ENCODE data around the gene FRAS1. TPM values are rescaled to one million over a fixed set of nuclear protein-coding genes. Genes with fewer than 3 reads are reported as not detected.
A peak's percentile ranks its signal among the peaks of the same experiment; 100 is the strongest.

The FRAS1 gene
- total and polyA plus RNA-seq, 9 of the 15 experiments (the other 6 are each of a cell fraction or from before 2014, with no cell fraction given) = under 0.01 to 0.11 (median 0.04) TPM; not detected in 2

DNA sequence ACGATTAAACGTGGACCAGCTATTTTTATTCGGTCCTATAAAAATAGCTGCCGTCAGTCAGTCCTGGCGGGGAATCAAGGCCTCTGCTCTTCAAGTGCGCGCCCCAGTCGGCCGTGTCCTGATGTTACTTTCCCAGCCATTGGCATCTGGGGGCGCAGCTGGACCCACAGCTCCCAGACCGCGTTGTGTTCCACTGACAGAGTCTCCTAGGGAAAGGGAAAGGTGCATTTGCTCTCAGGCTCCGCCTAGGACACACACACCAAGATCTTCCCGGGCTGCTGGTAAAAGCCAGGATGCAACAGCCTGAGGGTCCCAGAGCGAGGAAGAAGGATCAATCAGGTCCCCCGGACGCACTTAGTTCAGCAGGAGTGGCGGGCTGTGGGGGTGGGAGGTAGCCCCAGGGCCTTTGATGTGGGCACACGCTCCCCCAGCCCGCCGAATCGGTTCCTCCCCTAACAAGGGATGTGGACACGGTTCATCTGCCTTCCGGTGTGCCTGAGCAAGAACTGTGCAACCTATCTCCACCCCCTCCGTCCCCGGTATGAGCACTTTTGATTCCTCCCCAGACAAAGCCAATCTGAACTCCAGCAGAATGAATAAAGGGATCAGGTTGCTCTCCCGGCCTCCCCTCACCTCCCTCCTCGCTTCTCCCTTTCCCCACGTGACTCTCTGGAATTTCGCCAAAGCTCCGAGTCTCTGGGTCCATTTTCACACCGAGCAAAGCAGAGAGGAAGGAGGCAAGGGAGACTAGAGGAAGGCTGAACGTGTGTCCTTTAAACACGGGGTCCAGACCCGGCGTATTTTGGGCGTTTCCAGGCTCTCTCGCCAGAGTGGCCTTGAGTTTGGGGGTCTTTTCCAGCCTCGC is 626 bp upstream of the FRAS1 start:
- DNase-seq (ENCODE audit: extremely low read depth in 1 of 4, low spot score in 3 of 4) (peak; percentile 10 to 28 (median 16)), ATAC-seq (peak; percentile 39), FAIRE-seq (no peak)
- WGBS (ENCODE audit: insufficient coverage, low coverage, missing lambda C conversion rate) = 10% methylated on average over 36 of the region's 39 CpGs
- intact Hi-C loops (cut with micrococcal nuclease) (loop anchor here (5.0 kb wide), 1 partner anchor 116 kb away; no protein-coding TSS in a partner anchor), in situ Hi-C loops (cut with MboI) (no loop called here)
- ChIA-PET POLR2A (interaction anchor here (0.7 kb wide), 1 partner anchor 11 kb away, joined by 4 read pairs; no protein-coding TSS in a partner anchor), CTCF (ENCODE audit: low intra/inter-chr PET ratio) (no interaction called here)
- H3K27me3 ChIP-seq (ENCODE audit: control insufficient read depth in 2 of 2, insufficient read depth in 2 of 2, low read length in 2 of 2) = peaks cover 35 to 41% of the 10 kb centered on the region in 2 experiments
- no peak overlapping the region for H3K9ac ChIP-seq (ENCODE audit: insufficient read depth in 1 of 2, low read depth in 2 of 2, low read length in 2 of 2)
- no peaks in the 10 kb centered on the region for H4K20me1 ChIP-seq (replicated peaks; ENCODE audit: control insufficient read depth, insufficient read depth, low read length)
- no peaks in the 10 kb centered on the region for H3K9me1 ChIP-seq (ENCODE audit: control insufficient read depth, insufficient read depth, low read length)
- H2AFZ ChIP-seq (ENCODE audit: low read depth, low read length) = no peak overlapping the region
- BruUV-seq (replicated peaks) = no TSS peak
- no peak overlapping the region for H3K27ac ChIP-seq (ENCODE audit: extremely low read depth, low read depth, low read length)
- H3K9me3 ChIP-seq (replicated peaks; ENCODE audit: control insufficient read depth, insufficient read depth, low read depth, low read length) = no peaks in the 10 kb centered on the region
- peaks cover 0 to 18% of the 10 kb centered on the region in 2 experiments; a peak in 4 of 5 replicates for H3K4me1 ChIP-seq (replicated peaks in 1 of 2; ENCODE audit: control insufficient read depth in 2 of 2, insufficient read depth in 2 of 2, low read length in 2 of 2)
- H3K36me3 ChIP-seq (ENCODE audit: control insufficient read depth, insufficient read depth, low read length) = no peaks in the 10 kb centered on the region
- H3K4me3 ChIP-seq = no peak overlapping the region
- no peaks in the 10 kb centered on the region for H3K79me2 ChIP-seq (ENCODE audit: control insufficient read depth, insufficient read depth, low read length)
- H3K4me2 ChIP-seq (ENCODE audit: insufficient read depth, low read length) = no peak overlapping the region
- no peak for TF ChIP-seq EGR1 (conservative IDR thresholded peaks at IDR 0.05)
- TF ChIP-seq, protein P1, sequence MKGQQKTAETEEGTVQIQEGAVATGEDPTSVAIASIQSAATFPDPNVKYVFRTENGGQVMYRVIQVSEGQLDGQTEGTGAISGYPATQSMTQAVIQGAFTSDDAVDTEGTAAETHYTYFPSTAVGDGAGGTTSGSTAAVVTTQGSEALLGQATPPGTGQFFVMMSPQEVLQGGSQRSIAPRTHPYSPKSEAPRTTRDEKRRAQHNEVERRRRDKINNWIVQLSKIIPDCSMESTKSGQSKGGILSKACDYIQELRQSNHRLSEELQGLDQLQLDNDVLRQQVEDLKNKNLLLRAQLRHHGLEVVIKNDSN (CRISPR knock-in tag; IDR thresholded peaks at IDR 0.05) = peak; percentile 79
- no peak for TF ChIP-seq ZNF124 (CRISPR knock-in tag; IDR thresholded peaks at IDR 0.05)
- no peak for TF ChIP-seq ZBTB1 (CRISPR knock-in tag; IDR thresholded peaks at IDR 0.05; ENCODE audit: borderline replicate concordance, low read depth)
- TF ChIP-seq RAD51 (IDR thresholded peaks at IDR 0.05; ENCODE audit: borderline replicate concordance, low read depth) = 0 out of 2 replicates have a peak, but pooled peaks have one; percentile 30
- no peak for TF ChIP-seq ZNF431 (CRISPR knock-in tag; IDR thresholded peaks at IDR 0.05)
- TF ChIP-seq, protein P2, sequence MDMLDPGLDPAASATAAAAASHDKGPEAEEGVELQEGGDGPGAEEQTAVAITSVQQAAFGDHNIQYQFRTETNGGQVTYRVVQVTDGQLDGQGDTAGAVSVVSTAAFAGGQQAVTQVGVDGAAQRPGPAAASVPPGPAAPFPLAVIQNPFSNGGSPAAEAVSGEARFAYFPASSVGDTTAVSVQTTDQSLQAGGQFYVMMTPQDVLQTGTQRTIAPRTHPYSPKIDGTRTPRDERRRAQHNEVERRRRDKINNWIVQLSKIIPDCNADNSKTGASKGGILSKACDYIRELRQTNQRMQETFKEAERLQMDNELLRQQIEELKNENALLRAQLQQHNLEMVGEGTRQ (CRISPR knock-in tag; IDR thresholded peaks at IDR 0.05) = peak; percentile 72
- TF ChIP-seq, protein P3, sequence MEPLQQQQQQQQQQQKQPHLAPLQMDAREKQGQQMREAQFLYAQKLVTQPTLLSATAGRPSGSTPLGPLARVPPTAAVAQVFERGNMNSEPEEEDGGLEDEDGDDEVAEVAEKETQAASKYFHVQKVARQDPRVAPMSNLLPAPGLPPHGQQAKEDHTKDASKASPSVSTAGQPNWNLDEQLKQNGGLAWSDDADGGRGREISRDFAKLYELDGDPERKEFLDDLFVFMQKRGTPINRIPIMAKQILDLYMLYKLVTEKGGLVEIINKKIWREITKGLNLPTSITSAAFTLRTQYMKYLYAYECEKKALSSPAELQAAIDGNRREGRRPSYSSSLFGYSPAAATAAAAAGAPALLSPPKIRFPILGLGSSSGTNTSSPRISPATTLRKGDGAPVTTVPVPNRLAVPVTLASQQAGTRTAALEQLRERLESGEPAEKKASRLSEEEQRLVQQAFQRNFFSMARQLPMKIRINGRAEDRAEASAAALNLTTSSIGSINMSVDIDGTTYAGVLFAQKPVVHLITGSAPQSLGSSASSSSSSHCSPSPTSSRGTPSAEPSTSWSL (CRISPR knock-in tag; IDR thresholded peaks at IDR 0.05; ENCODE audit: borderline replicate concordance) = no peak
- no peak for TF ChIP-seq NUFIP1 (IDR thresholded peaks at IDR 0.05; ENCODE audit: partially characterized antibody)
- TF ChIP-seq, protein P4, sequence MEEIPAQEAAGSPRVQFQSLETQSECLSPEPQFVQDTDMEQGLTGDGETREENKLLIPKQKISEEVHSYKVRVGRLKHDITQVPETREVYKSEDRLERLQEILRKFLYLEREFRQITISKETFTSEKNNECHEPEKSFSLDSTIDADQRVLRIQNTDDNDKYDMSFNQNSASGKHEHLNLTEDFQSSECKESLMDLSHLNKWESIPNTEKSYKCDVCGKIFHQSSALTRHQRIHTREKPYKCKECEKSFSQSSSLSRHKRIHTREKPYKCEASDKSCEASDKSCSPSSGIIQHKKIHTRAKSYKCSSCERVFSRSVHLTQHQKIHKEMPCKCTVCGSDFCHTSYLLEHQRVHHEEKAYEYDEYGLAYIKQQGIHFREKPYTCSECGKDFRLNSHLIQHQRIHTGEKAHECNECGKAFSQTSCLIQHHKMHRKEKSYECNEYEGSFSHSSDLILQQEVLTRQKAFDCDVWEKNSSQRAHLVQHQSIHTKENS (CRISPR knock-in tag; IDR thresholded peaks at IDR 0.05) = no peak
- no peak for TF ChIP-seq ZNF436 (CRISPR knock-in tag; IDR thresholded peaks at IDR 0.05)
- no peak for TF ChIP-seq HNRNPUL1 (IDR thresholded peaks at IDR 0.05; ENCODE audit: low read length)
- TF ChIP-seq, protein P5, sequence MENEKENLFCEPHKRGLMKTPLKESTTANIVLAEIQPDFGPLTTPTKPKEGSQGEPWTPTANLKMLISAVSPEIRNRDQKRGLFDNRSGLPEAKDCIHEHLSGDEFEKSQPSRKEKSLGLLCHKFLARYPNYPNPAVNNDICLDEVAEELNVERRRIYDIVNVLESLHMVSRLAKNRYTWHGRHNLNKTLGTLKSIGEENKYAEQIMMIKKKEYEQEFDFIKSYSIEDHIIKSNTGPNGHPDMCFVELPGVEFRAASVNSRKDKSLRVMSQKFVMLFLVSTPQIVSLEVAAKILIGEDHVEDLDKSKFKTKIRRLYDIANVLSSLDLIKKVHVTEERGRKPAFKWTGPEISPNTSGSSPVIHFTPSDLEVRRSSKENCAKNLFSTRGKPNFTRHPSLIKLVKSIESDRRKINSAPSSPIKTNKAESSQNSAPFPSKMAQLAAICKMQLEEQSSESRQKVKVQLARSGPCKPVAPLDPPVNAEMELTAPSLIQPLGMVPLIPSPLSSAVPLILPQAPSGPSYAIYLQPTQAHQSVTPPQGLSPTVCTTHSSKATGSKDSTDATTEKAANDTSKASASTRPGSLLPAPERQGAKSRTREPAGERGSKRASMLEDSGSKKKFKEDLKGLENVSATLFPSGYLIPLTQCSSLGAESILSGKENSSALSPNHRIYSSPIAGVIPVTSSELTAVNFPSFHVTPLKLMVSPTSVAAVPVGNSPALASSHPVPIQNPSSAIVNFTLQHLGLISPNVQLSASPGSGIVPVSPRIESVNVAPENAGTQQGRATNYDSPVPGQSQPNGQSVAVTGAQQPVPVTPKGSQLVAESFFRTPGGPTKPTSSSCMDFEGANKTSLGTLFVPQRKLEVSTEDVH (IDR thresholded peaks at IDR 0.05; ENCODE audit: low read depth, partially characterized antibody) = no peak
- no peak for TF ChIP-seq CTBP1 (IDR thresholded peaks at IDR 0.05; ENCODE audit: borderline replicate concordance)
